ENCODE measurements around the gene GATAD2B.

DNA sequence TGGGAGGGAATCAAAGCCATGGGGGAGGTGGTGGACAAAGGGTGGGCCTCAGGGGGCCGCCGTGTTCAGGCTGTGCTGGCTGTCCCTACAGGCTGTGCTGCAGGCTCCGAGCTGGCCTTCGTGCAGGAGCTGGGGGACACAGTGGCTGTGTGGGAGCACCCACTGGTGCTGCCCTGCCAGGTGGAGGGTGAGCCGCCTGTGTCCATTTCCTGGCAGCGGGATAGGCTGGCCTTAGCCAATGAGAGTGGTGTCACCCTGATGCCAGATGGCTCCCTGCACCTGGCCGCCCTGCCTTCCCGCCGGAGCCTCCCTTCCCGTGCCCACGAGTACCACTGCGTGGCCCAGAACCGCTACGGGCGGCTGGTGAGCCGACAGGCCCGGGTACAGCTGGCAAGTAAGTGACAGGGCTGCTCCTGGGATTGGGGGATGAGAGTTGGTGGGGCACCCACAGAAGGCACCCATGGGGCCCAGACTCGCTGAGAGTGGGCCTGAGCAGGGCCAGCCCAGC is 127.4 kb downstream of the GATAD2B start:
- TF ChIP-seq EZH2 (IDR thresholded peaks at IDR 0.05; ENCODE audit: insufficient read depth, low read length), result no peak
- TF ChIP-seq, protein P1, sequence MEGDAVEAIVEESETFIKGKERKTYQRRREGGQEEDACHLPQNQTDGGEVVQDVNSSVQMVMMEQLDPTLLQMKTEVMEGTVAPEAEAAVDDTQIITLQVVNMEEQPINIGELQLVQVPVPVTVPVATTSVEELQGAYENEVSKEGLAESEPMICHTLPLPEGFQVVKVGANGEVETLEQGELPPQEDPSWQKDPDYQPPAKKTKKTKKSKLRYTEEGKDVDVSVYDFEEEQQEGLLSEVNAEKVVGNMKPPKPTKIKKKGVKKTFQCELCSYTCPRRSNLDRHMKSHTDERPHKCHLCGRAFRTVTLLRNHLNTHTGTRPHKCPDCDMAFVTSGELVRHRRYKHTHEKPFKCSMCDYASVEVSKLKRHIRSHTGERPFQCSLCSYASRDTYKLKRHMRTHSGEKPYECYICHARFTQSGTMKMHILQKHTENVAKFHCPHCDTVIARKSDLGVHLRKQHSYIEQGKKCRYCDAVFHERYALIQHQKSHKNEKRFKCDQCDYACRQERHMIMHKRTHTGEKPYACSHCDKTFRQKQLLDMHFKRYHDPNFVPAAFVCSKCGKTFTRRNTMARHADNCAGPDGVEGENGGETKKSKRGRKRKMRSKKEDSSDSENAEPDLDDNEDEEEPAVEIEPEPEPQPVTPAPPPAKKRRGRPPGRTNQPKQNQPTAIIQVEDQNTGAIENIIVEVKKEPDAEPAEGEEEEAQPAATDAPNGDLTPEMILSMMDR (IDR thresholded peaks at IDR 0.05; ENCODE audit: insufficient read depth, low read depth, low read length), result no peak

Measured in astrocyte (in vitro differentiated cells and primary cell).